Astrocyte of the cerebellum (primary cell): Measurements from ENCODE around the gene PRUNE1.
A peak's percentile ranks its signal among the peaks of the same experiment; 100 is the strongest.

Experiments
- DNase-seq: peaks from one replicate; pipeline ENCODE4 v3.0.0-alpha.2; 2011; ENCODE audit warnings: low read depth
- H3K4me3 ChIP-seq: 2 replicates; pipeline ENCODE4 v1.5.1; 2011; ENCODE audit warnings: mild to moderate bottlenecking, low read depth, low read length, moderate library complexity
- in situ Hi-C: cut with HindIII; loops from 2 replicates; pipeline ENCODE4 v1.10.0; 2017; ENCODE audit warnings: low sequenced_read_pairs
- TF ChIP-seq, protein P1 (sequence below): IDR thresholded peaks from 2 replicates; pipeline ENCODE4 v1.5.1; 2012; ENCODE audit warnings: low read length, low read depth, moderate library complexity, mild to moderate bottlenecking; ENCODE audit errors: missing control alignments

Gene PRUNE1

DNA sequence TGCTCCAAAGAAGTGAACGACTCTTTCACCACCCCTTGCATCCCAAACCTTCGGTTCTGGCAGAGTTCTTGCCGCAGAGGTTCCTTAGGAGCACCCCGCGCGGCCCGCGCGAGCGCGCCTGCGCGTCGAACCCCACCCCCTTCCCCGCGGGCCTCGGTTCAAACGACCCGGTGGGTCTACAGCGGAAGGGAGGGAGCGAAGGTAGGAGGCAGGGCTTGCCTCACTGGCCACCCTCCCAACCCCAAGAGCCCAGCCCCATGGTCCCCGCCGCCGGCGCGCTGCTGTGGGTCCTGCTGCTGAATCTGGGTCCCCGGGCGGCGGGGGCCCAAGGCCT, 39.3 kb downstream of the PRUNE1 start, which contains the start of gene C1orf56:
C1orf56 (plus strand) TSS at position 161 of the 334 bp plus-strand sequence; CDS start at position 258, 97 bp downstream.
- TF ChIP-seq, protein P1, sequence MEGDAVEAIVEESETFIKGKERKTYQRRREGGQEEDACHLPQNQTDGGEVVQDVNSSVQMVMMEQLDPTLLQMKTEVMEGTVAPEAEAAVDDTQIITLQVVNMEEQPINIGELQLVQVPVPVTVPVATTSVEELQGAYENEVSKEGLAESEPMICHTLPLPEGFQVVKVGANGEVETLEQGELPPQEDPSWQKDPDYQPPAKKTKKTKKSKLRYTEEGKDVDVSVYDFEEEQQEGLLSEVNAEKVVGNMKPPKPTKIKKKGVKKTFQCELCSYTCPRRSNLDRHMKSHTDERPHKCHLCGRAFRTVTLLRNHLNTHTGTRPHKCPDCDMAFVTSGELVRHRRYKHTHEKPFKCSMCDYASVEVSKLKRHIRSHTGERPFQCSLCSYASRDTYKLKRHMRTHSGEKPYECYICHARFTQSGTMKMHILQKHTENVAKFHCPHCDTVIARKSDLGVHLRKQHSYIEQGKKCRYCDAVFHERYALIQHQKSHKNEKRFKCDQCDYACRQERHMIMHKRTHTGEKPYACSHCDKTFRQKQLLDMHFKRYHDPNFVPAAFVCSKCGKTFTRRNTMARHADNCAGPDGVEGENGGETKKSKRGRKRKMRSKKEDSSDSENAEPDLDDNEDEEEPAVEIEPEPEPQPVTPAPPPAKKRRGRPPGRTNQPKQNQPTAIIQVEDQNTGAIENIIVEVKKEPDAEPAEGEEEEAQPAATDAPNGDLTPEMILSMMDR, result no peak
- in situ Hi-C loops, result no loop called here
- DNase-seq, result no peak
- peak within 1 kb of the TSS; percentile 74 for H3K4me3 ChIP-seq

DNA sequence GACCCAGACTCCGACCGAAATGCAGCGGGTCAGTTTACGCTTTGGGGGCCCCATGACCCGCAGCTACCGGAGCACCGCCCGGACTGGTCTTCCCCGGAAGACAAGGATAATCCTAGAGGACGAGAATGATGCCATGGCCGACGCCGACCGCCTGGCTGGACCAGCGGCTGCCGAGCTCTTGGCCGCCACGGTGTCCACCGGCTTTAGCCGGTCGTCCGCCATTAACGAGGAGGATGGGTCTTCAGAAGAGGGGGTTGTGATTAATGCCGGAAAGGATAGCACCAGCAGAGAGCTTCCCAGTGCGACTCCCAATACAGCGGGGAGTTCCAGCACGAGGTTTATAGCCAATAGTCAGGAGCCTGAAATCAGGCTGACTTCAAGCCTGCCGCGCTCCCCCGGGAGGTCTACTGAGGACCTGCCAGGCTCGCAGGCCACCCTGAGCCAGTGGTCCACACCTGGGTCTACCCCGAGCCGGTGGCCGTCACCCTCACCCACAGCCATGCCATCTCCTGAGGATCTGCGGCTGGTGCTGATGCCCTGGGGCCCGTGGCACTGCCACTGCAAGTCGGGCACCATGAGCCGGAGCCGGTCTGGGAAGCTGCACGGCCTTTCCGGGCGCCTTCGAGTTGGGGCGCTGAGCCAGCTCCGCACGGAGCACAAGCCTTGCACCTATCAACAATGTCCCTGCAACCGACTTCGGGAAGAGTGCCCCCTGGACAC, 39.8 kb downstream of the PRUNE1 start:
- in situ Hi-C loops, result no loop called here
- TF ChIP-seq, protein P1, result peak; percentile 57
- DNase-seq, result no peak
- peak overlapping the region; percentile 74 for H3K4me3 ChIP-seq

DNA sequence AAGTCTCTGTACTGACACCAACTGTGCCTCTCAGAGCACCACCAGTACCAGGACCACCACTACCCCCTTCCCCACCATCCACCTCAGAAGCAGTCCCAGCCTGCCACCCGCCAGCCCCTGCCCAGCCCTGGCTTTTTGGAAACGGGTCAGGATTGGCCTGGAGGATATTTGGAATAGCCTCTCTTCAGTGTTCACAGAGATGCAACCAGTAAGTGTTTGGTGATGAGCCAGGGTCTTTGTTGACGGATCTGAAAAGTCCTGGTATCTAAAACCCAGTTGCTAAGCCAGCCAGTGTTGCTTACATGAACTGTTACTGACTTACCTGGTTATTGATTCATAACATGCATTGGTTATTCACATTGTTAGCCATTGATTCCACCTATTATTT, 40.4 kb downstream of the PRUNE1 start:
- peak overlapping the region; percentile 74 for H3K4me3 ChIP-seq
- TF ChIP-seq, protein P1, result no peak
- no peak for DNase-seq
- in situ Hi-C loops, result no loop called here

DNA sequence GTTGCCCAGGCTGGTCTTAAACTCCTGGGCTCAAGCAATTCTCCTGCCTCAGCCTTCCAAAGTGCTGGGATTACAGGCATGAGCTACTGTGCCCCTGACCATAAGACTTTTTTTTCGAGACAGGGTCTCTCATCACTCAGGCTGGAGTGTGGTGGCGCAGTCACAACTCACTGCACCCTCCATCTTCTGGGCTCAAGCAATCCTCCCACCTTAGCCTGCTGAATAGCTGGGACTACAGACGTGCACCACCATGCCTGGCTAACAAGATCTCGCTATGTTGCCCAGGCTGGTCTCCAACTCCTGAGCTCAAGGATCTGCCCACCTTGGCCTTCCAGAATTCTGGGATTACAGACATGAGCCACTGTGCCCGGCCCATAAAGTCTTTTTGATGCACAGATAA, 41.2 kb downstream of the PRUNE1 start:
- in situ Hi-C loops, result no loop called here
- TF ChIP-seq, protein P1, result no peak
- no peak overlapping the region for H3K4me3 ChIP-seq
- no peak for DNase-seq

DNA sequence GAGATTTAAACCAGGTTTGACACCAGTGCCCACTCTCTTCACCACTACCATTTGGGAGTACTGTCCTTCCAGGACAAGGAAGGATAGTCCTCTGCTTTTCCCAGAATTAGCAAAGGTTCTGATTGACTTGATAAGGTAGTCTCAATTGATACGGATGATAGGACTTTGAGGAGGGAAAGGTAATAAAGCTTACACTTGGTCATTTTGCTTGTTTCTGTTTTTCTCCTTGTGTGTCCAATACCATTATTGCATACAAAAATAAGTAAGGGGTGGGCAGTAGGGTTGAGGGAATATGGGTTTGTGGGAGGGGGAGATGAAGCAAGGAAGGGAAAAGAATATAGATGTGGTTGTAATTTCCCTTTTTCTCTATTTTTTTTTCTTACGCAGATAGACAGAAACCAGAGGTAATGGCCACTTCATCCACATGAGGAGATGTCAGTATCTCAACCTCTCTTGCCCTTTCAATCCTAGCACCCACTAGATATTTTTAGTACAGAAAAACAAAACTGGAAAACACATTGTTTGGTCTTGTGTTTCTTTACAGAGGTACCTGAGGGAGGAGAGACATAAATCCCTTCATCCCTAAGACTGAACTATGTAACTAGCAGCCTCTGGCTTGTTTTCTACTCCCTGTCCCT, 41.9 kb downstream of the PRUNE1 start:
- TF ChIP-seq, protein P1, result no peak
- H3K4me3 ChIP-seq, result no peak overlapping the region
- DNase-seq, result no peak
- in situ Hi-C loops, result no loop called here

DNA sequence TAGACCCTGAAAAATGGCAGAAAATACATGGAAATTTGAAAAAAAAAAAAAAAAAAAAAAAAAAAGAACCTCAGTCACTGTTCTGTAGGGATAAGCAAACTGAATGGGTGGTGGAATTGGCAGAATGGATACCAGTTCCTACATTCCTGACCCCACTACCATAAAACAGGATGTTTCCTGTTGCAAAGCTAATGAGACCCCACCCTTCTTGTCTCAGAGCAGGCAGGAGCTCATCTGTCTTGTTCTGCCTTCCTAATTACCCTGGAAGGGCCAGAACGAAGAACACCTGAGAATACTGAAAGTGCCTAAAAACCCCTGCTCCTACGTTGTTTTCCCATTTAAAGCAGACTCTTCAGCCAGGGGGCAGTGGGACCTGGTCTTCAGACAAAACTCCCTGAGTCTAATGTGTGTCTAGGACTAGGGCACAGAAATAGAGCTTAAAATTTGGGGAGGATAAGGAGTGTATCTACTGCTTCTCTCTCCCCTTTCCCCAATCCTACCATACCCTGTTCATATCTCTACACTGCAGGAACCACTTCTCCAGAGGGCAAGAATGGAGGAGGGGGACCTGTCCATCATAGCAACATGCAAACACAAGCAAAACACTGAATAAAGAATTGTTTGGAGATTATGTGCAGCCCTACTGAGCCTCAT, 43.2 kb downstream of the PRUNE1 start:
- TF ChIP-seq, protein P1, result no peak
- in situ Hi-C loops, result no loop called here
- no peak overlapping the region for H3K4me3 ChIP-seq

More for the DNA sequence above, 43.2 kb downstream of the PRUNE1 start:
- DNase-seq, result no peak
